Measurements from ENCODE around the gene HOXB7. TPM values are rescaled to one million over a fixed set of nuclear protein-coding genes. Genes with fewer than 3 reads are reported as not detected.

Gene HOXB7
- total and polyA plus RNA-seq, 2 of the 13 experiments (the other 11 are each of a cell fraction or from before 2014, with no cell fraction given) = 0.04 TPM; not detected in 1

GRCh38 chr17:48618256-48618896 lies 7.6 kb upstream of the HOXB7 start (continued):
- TF ChIP-seq ZSCAN12 (CRISPR knock-in tag; IDR thresholded peaks at IDR 0.05) = no peak
- no peak for TF ChIP-seq ZNF577 (CRISPR knock-in tag; IDR thresholded peaks at IDR 0.05; ENCODE audit: borderline replicate concordance, low read depth)
- no peak for TF ChIP-seq ZNF7 (CRISPR knock-in tag; IDR thresholded peaks at IDR 0.05)
- no peak for TF ChIP-seq TBP (CRISPR knock-in tag; IDR thresholded peaks at IDR 0.05)
- no peak for TF ChIP-seq POGZ (CRISPR knock-in tag; IDR thresholded peaks at IDR 0.05)
- peak; percentile 43; the same call in 1 of the 2 replicates for TF ChIP-seq IRF2 (CRISPR knock-in tag; IDR thresholded peaks at IDR 0.05)
- no peak for TF ChIP-seq SP2 (CRISPR knock-in tag; IDR thresholded peaks at IDR 0.05)
- 0 out of 2 replicates have a peak, but pooled peaks have one; percentile 45 for TF ChIP-seq ELF1 (CRISPR knock-in tag; IDR thresholded peaks at IDR 0.05)
- no peak for TF ChIP-seq ZBTB2 (CRISPR knock-in tag; IDR thresholded peaks at IDR 0.05; ENCODE audit: low read depth)
- no peak for TF ChIP-seq ELF4 (CRISPR knock-in tag; IDR thresholded peaks at IDR 0.05; ENCODE audit: borderline replicate concordance)
- peak; percentile 58; the same call in 1 of the 2 replicates for TF ChIP-seq SALL1 (CRISPR knock-in tag; IDR thresholded peaks at IDR 0.05)
- peak; percentile 54; the same call in 1 of the 2 replicates for TF ChIP-seq ZBTB25 (CRISPR knock-in tag; IDR thresholded peaks at IDR 0.05)
- TF ChIP-seq RXRB (CRISPR knock-in tag; IDR thresholded peaks at IDR 0.05; ENCODE audit: borderline replicate concordance) = 0 out of 2 replicates have a peak, but pooled peaks have one; percentile 24
- no peak for TF ChIP-seq RAD51 (IDR thresholded peaks at IDR 0.05; ENCODE audit: borderline replicate concordance)
- TF ChIP-seq CEBPB (IDR thresholded peaks at IDR 0.05; ENCODE audit: borderline replicate concordance, low read depth, low read length) = no peak
- no peak for TF ChIP-seq POLR2AphosphoS5 (IDR thresholded peaks at IDR 0.05; ENCODE audit: low read depth, low read length)
- no peak for TF ChIP-seq ZNF724P (CRISPR knock-in tag; IDR thresholded peaks at IDR 0.05; ENCODE audit: borderline replicate concordance)
- TF ChIP-seq XRCC5 (optimal IDR thresholded peaks at IDR 0.05; ENCODE audit: low read length) = peak; percentile 49
- no peak for TF ChIP-seq ZNF18 (CRISPR knock-in tag; IDR thresholded peaks at IDR 0.05; ENCODE audit: insufficient replicate concordance)
- TF ChIP-seq ZNF652 (CRISPR knock-in tag; IDR thresholded peaks at IDR 0.05; ENCODE audit: borderline replicate concordance, low read depth) = no peak
- TF ChIP-seq CAMTA2 (CRISPR knock-in tag; IDR thresholded peaks at IDR 0.05; ENCODE audit: borderline replicate concordance) = no peak
- peak; percentile 85; the same call in 1 of the 2 replicates for TF ChIP-seq KDM2A (CRISPR knock-in tag; IDR thresholded peaks at IDR 0.05; ENCODE audit: borderline replicate concordance, low read depth)
- TF ChIP-seq FOXA3 (CRISPR knock-in tag; IDR thresholded peaks at IDR 0.05) = no peak
- TF ChIP-seq GATAD1 (CRISPR knock-in tag; IDR thresholded peaks at IDR 0.05) = 0 out of 2 replicates have a peak, but pooled peaks have one; percentile 35
- TF ChIP-seq ZFY (CRISPR knock-in tag; IDR thresholded peaks at IDR 0.05) = no peak

Measured in HepG2 (cell line).